H1 (cell line): Measurements from ENCODE around the gene POU5F1. TPM values are rescaled to one million over a fixed set of nuclear protein-coding genes. Genes with fewer than 3 reads are reported as not detected.
"Not testable (repeated sequence)": the region's sequence is repeated elsewhere in the genome, so short reads cannot be mapped to it uniquely, and the experiment has no call there.

Experiments
- CTCF ChIA-PET: fragments of 300-600 bp; sonication (Branson Sonifier 250); formaldehyde crosslinking; loops from one replicate; lab custom pipeline; 2021; ENCODE audit not compliant: partially characterized antibody; lab: Charles Lee
- POLR2A ChIA-PET: fragments of 300-600 bp; sonication (Branson Sonifier 250); formaldehyde crosslinking; loops from one replicate; lab custom pipeline; 2021; ENCODE audit warnings: inconsistent platforms; ENCODE audit not compliant: partially characterized antibody; lab: Charles Lee
- DNase-seq, 2 experiments: peaks; one replicate each; pipeline versions ENCODE4 v3.0.0 to v3.0.0-alpha.2; 2010 to 2022; ENCODE audit warnings: low spot score in 2 of 2, low read depth in 1 of 2, mixed read lengths in 1 of 2
- FAIRE-seq: peaks from 2 replicates; lab custom pipeline; 2011; peaks lifted over from hg19 to GRCh38; lab: Jason Lieb, UNC
- H2AFZ ChIP-seq: 2 replicates; pipeline ENCODE4 v1.8.1; 2012; ENCODE audit warnings: low read length, inconsistent platforms
- H2AK5ac ChIP-seq: 2 replicates; pipeline ENCODE4 v1.6.1; 2013; ENCODE audit warnings: low read depth, low read length
- H2BK120ac ChIP-seq: replicated peaks from 2 replicates; pipeline ENCODE3; 2013; ENCODE audit warnings: low read depth, low read length, inconsistent platforms
- H2BK12ac ChIP-seq: 2 replicates; pipeline ENCODE4 v1.6.1; 2013; ENCODE audit warnings: low read depth, low read length
- H2BK15ac ChIP-seq: 2 replicates; pipeline ENCODE4 v1.6.1; 2013; ENCODE audit warnings: low read length
- H2BK20ac ChIP-seq: 2 replicates; pipeline ENCODE4 v1.6.1; 2013; ENCODE audit warnings: low read length
- H2BK5ac ChIP-seq: 2 replicates; pipeline ENCODE4 v1.6.1; 2013; ENCODE audit warnings: low read depth, low read length
- H3K14ac ChIP-seq: 2 replicates; pipeline ENCODE4 v1.6.1; 2013; ENCODE audit warnings: inconsistent platforms; ENCODE audit not compliant: insufficient read length
- H3K18ac ChIP-seq: 2 replicates; pipeline ENCODE4 v1.6.1; 2013; ENCODE audit warnings: low read length; ENCODE audit errors: extremely low read depth
- H3K23ac ChIP-seq: 2 replicates; pipeline ENCODE4 v1.6.1; 2013; ENCODE audit warnings: inconsistent platforms; ENCODE audit not compliant: insufficient read length
- H3K23me2 ChIP-seq: 2 replicates; pipeline ENCODE4 v1.6.1; 2013; ENCODE audit warnings: low read depth, low read length
- H3K27ac ChIP-seq: 2 replicates; pipeline ENCODE4 v1.6.1; 2011; ENCODE audit warnings: low read depth, low read length, inconsistent platforms
- H3K27me3 ChIP-seq, 4 experiments: replicated peaks in 1 of 4; 1 replicate in 1 of 4; 2 replicates in 3 of 4; pipeline versions ENCODE4 v1.6.1 to v1.8.1; 2011 to 2013; ENCODE audit warnings: low read length in 3 of 4, mild to moderate bottlenecking in 3 of 4, inconsistent platforms in 2 of 4, mixed read lengths in 2 of 4, moderate library complexity in 1 of 4; ENCODE audit not compliant: control insufficient read depth in 3 of 4, insufficient read depth in 3 of 4; ENCODE audit errors: extremely low read depth in 1 of 4
- H3K36me3 ChIP-seq, 4 experiments: 2 replicates each; pipeline versions ENCODE4 v1.6.1 to v1.8.1; 2011 to 2013; ENCODE audit warnings: mild to moderate bottlenecking in 4 of 4, low read length in 3 of 4, moderate library complexity in 2 of 4, control low read depth in 1 of 4, inconsistent platforms in 1 of 4; ENCODE audit not compliant: insufficient read depth in 4 of 4, control insufficient read depth in 2 of 4
- H3K4ac ChIP-seq: replicated peaks from 2 replicates; pipeline ENCODE3; 2013; ENCODE audit warnings: low read length, low read depth, mixed read lengths, inconsistent platforms; ENCODE audit not compliant: insufficient read length
- H3K4me1 ChIP-seq, 4 experiments: replicated peaks in 1 of 4; 1 replicate in 1 of 4; 2 replicates in 3 of 4; pipeline versions ENCODE4 v1.6.1 to v1.8.1; 2011 to 2013; ENCODE audit warnings: low read length in 3 of 4, inconsistent platforms in 2 of 4, mixed read lengths in 1 of 4; ENCODE audit not compliant: insufficient read depth in 4 of 4, control insufficient read depth in 3 of 4
- H3K4me2 ChIP-seq, 2 experiments: 2 replicates each; pipeline versions ENCODE4 v1.6.1 to v1.8.1; 2011 to 2013; ENCODE audit warnings: low read depth in 2 of 2, low read length in 2 of 2, control low read depth in 1 of 2, inconsistent platforms in 1 of 2, mild to moderate bottlenecking in 1 of 2; ENCODE audit not compliant: insufficient read depth in 1 of 2
- H3K4me3 ChIP-seq, 4 experiments: fragments of 200-600, 300-600 bp in 1 of 4; sonication (generic), shearing (Covaris generic), sonication (Bioruptor Twin) in 1 of 4; 2 replicates each; pipeline versions ENCODE4 v1.5.1 to v1.8.1; 2011 to 2016; ENCODE audit warnings: low read length in 4 of 4, low read depth in 3 of 4, control low read depth in 2 of 4, inconsistent platforms in 2 of 4, mild to moderate bottlenecking in 2 of 4, mixed read lengths in 1 of 4, moderate library complexity in 1 of 4; ENCODE audit not compliant: insufficient read depth in 2 of 4; ENCODE audit errors: extremely low read depth in 1 of 4
- H3K56ac ChIP-seq: replicated peaks from 2 replicates; pipeline ENCODE3; 2013; ENCODE audit warnings: low read depth, mild to moderate bottlenecking, mixed read lengths, low read length, inconsistent platforms; ENCODE audit not compliant: insufficient read length
- H3K79me1 ChIP-seq: 2 replicates; pipeline ENCODE4 v1.6.1; 2013; ENCODE audit warnings: low read depth, low read length, control low read depth
- H3K79me2 ChIP-seq, 2 experiments: 2 replicates each; pipeline versions ENCODE4 v1.6.1 to v1.8.1; 2012 to 2013; ENCODE audit warnings: low read length in 2 of 2, mild to moderate bottlenecking in 2 of 2, inconsistent platforms in 1 of 2; ENCODE audit not compliant: insufficient read depth in 2 of 2, control insufficient read depth in 1 of 2
- H3K9ac ChIP-seq, 4 experiments: replicated peaks in 1 of 4; 1 replicate in 1 of 4; 2 replicates in 3 of 4; pipeline versions ENCODE4 v1.6.1 to v1.8.1; 2011 to 2013; ENCODE audit warnings: low read depth in 3 of 4, low read length in 3 of 4, control low read depth in 2 of 4, mild to moderate bottlenecking in 2 of 4, moderate library complexity in 2 of 4, inconsistent platforms in 1 of 4; ENCODE audit errors: extremely low read depth in 1 of 4
- H3K9me3 ChIP-seq, 2 experiments: 2 replicates each; pipeline versions ENCODE4 v1.6.1 to v1.8.1; 2012 to 2013; ENCODE audit warnings: mild to moderate bottlenecking in 2 of 2, moderate library complexity in 2 of 2, control low read depth in 1 of 2, inconsistent platforms in 1 of 2, low read depth in 1 of 2, low read length in 1 of 2, mixed read lengths in 1 of 2; ENCODE audit not compliant: insufficient read depth in 2 of 2
- H4K20me1 ChIP-seq, 2 experiments: replicated peaks in 1 of 2; 2 replicates each; pipeline versions ENCODE3 to v1.8.1; 2011 to 2013; ENCODE audit warnings: inconsistent platforms in 2 of 2, low read length in 2 of 2, mild to moderate bottlenecking in 1 of 2; ENCODE audit not compliant: insufficient read depth in 2 of 2, control insufficient read depth in 1 of 2
- H4K5ac ChIP-seq: 2 replicates; pipeline ENCODE4 v1.6.1; 2013; ENCODE audit warnings: low read length, low read depth, mixed read lengths, inconsistent platforms; ENCODE audit not compliant: insufficient read length
- H4K8ac ChIP-seq: 2 replicates; pipeline ENCODE4 v1.8.0; 2013; ENCODE audit warnings: mild to moderate bottlenecking, moderate library complexity, low read length, inconsistent platforms; ENCODE audit not compliant: insufficient read depth; ENCODE audit errors: extremely low read depth
- H4K91ac ChIP-seq: replicated peaks from 2 replicates; pipeline ENCODE3; 2013; ENCODE audit warnings: low read length, mixed read lengths, inconsistent platforms; ENCODE audit not compliant: insufficient read length
- JUND ChIP-seq: IDR thresholded peaks from 2 replicates; pipeline ENCODE4 v1.6.1; 2011; ENCODE audit warnings: mild to moderate bottlenecking, improper control_type of control experiment, low read length
- KDM4A ChIP-seq: IDR thresholded peaks from one replicate; pipeline ENCODE4 v1.7.1; 2012; ENCODE audit warnings: low read depth, mild to moderate bottlenecking, moderate library complexity, low read length, inconsistent platforms; ENCODE audit not compliant: severe bottlenecking
- MAFK ChIP-seq: IDR thresholded peaks from 2 replicates; pipeline ENCODE4 v1.6.1; 2012; ENCODE audit warnings: low read depth, mild to moderate bottlenecking, improper control_type of control experiment, low read length
- POU5F1 ChIP-seq: IDR thresholded peaks from 2 replicates; pipeline ENCODE4 v1.6.1; 2011; ENCODE audit warnings: low read depth, mild to moderate bottlenecking, low read length, moderate library complexity
- WGBS, 2 experiments: shearing (Covaris generic) in 1 of 2; methylation state at CpG; one replicate each; pipeline versions ENCODE4 v1.1.6 to v1.1.7; 2013 to 2015; ENCODE audit warnings: low lambda C conversion rate in 2 of 2, mixed read lengths in 2 of 2, inconsistent platforms in 1 of 2, low coverage in 1 of 2, missing lambda C conversion rate in 1 of 2; ENCODE audit not compliant: insufficient replicate concordance in 2 of 2, insufficient coverage in 1 of 2, insufficient read length in 1 of 2; ENCODE audit errors: extremely low coverage in 1 of 2, missing lambda C conversion rate in 1 of 2; 5-methylcytosine and 5-hydroxymethylcytosine counted together
- polyA plus RNA-seq, 7 experiments: library from polyadenylated mRNA; depleted of rRNA in 3 of 7; stranded (reverse) in 5 of 7; unstranded in 2 of 7; fragments of >200 nt in 5 of 7; fragments of 200-250 nt in 2 of 7; gene quantifications; 1 replicate in 5 of 7; 2 replicates in 1 of 7; 4 replicates in 1 of 7; pipeline versions ENCODE4 v1.2.1 to v1.2.3, GENCODE V29; 2011 to 2013; ENCODE audit warnings: missing spikeins in 2 of 7, mixed read lengths in 2 of 7
- total RNA-seq: library from RNA; stranded (reverse); fragmentation: NEBNext Ultra II Directional; extraction: Animal tissue kit (Norgen Biotek cat#: 25700); gene quantifications from 2 replicates; pipeline ENCODE4 v1.2.1, GENCODE V29; 2021

POU5F1 gene
- total and polyA plus RNA-seq, 2 of the 8 experiments (the other 6 are each of a cell fraction or from before 2014, with no cell fraction given), result 2,437 to 2,526 TPM

DNA sequence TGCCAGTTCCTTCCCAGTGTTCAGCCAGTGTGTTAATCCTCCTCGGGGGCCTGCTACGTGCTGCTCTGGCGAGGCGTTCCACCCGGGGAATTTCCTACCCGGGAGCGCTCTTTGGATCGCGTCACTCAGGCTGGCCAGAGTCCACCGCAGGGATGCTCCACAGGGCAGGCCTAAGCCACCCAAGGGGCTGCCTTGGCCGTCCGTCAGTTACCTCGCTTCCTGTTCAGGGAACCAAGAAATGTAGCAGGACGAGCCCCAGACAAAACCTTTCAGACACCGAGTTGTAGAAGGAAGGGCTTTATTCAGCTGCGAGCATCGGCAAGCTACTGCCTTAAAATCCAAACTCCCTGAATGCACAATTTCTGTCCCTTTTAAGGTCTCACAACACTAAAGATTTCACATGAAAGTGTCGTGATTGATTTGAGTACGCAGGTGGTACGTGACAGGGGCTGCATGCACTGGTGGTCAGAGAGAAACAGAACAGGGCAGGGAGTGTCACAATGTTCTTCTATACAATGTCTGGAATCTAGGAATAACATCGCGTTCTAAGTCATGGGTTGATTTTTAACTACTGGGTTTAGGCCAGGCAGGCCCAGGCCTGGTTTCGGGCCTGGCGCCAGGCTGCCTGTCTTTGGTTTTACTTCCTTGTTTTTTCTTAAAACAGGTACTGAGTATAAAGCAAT, 15.7 kb upstream of the POU5F1 start (continued):
- TF ChIP-seq KDM4A (no peak), POU5F1 (no peak), JUND (no peak), MAFK (no peak)

DNA sequence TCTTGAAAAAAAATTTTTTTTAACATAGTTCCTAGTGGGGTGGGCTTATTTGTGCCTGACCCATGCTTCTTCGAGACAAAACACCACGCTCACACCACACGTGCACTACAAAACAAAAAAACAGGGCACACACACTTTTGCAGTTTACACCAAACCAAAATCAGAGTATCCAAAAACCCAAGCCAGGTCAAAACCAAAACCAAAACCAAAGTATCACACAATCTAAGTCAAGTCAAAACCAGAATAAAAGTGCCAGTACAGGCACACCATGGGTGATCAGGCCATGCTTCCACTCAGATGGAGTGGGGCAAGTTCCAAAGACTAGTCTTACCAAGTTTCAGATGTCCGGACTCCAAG, 15.2 kb upstream of the POU5F1 start:
- H4K91ac ChIP-seq, H3K14ac ChIP-seq, FAIRE-seq, H2BK20ac ChIP-seq, H2AK5ac ChIP-seq, H3K27ac ChIP-seq, H3K56ac ChIP-seq, H3K79me2 ChIP-seq, H3K23ac ChIP-seq, CTCF ChIA-PET, H3K36me3 ChIP-seq, H3K23me2 ChIP-seq, H3K4me3 ChIP-seq, H4K20me1 ChIP-seq, H3K4ac ChIP-seq, H2BK15ac ChIP-seq, H4K5ac ChIP-seq, H3K18ac ChIP-seq, H3K79me1 ChIP-seq, H2BK120ac ChIP-seq, DNase-seq, H3K9me3 ChIP-seq, H3K4me1 ChIP-seq, H2BK12ac ChIP-seq, H3K27me3 ChIP-seq, H2AFZ ChIP-seq, H2BK5ac ChIP-seq, H3K4me2 ChIP-seq, H3K9ac ChIP-seq, H4K8ac ChIP-seq: not testable (repeated sequence)
- POLR2A ChIA-PET, result interaction anchor here (61.6 kb wide), 1 partner anchor 38 kb away, joined by 2251 read pairs; the partner anchor contains the start of genes CCHCR1, CDSN, POU5F1 and PSORS1C1
- 92% methylated on average over 4 of the region's 4 CpGs; no CpG with 5 or more reads in 1 of the 2 experiments for WGBS, 2 experiments
